ENCODE data around the gene RING1. TPM values are rescaled to one million over a fixed set of nuclear protein-coding genes. Genes with fewer than 3 reads are reported as not detected.

Gene RING1
- total and polyA plus RNA-seq, 2 experiments from 2014 or later: 12.7 to 35.8 TPM

GRCh38 chr6:33185190-33185589, 23.1 kb upstream of the RING1 start:
- H4K20me1 ChIP-seq (ENCODE audit: insufficient read depth): no peaks in the 10 kb centered on the region
- H3K4me2 ChIP-seq (ENCODE audit: unreplicated experiment): no peak overlapping the region
- in situ Hi-C loops (cut with MboI): no loop called here
- H3K79me2 ChIP-seq (ENCODE audit: insufficient read depth): no peaks in the 10 kb centered on the region
- 64 to 71% methylated on average over 8 to 9 of the region's 9 CpGs for WGBS, 2 experiments (ENCODE audit: low coverage in 1 of 2, low lambda C conversion rate in 2 of 2, missing lambda C conversion rate in 2 of 2)
- no peak overlapping the region for H3K4me3 ChIP-seq
- no peaks in the 10 kb centered on the region for H3K9me2 ChIP-seq (ENCODE audit: insufficient read depth)
- H3K27ac ChIP-seq: no peak overlapping the region
- H3K27me3 ChIP-seq (replicated peaks; ENCODE audit: insufficient read depth): no peaks in the 10 kb centered on the region
- no peak for TF ChIP-seq EZH2phosphoT487 (IDR thresholded peaks at IDR 0.05; ENCODE audit: insufficient read depth, low read depth)
- no peak for TF ChIP-seq EZH2 (IDR thresholded peaks at IDR 0.05; ENCODE audit: insufficient read depth, poor library complexity, severe bottlenecking)
- H3F3A ChIP-seq (ENCODE audit: insufficient read depth): no peaks in the 10 kb centered on the region
- no peak for DNase-seq
- no peaks in the 10 kb centered on the region for H3K4me1 ChIP-seq (ENCODE audit: insufficient read depth)
- no peaks in the 10 kb centered on the region for H3K36me3 ChIP-seq (ENCODE audit: low read depth)
- no peak overlapping the region for H2AFZ ChIP-seq
- H3K9ac ChIP-seq: no peak overlapping the region
- H3K9me3 ChIP-seq (ENCODE audit: low read depth): no peaks in the 10 kb centered on the region

DNA sequence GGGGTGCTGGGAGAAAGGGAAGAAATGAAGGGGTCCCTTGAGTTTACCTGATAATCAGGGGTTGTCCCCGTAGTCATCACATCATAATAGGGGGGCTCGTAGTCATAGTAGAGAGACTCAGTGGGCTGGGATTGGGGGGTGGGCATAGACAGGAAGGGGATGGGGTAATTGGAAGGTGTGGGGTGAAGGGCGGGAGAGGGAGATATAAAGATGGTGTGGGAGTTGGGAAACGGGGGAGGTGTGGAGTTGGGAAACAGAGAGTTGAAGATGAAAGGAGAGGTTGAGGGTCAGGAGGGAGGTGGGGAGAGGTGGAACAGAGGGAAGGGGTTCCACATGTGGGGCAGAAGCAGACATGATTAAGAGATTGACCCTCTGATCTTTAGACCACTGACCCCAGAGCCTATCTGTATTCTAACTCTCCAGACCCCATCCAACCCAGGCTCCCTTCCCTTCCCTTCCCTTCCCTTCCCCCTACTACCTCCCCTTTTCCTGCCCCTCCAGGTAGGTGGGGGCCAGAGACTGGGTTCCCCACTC, 22.6 kb upstream of the RING1 start:
- TF ChIP-seq EZH2phosphoT487 (IDR thresholded peaks at IDR 0.05; ENCODE audit: insufficient read depth, low read depth) (no peak), EZH2 (IDR thresholded peaks at IDR 0.05; ENCODE audit: insufficient read depth, poor library complexity, severe bottlenecking) (no peak)
- in situ Hi-C loops (cut with MboI): no loop called here
- Histone ChIP-seq H3K9ac (no peak overlapping the region), H3K27ac (no peak overlapping the region), H4K20me1 (ENCODE audit: insufficient read depth) (no peaks in the 10 kb centered on the region), H3K27me3 (replicated peaks; ENCODE audit: insufficient read depth) (0 out of 2 replicates have a peak, but pooled peaks cover under 1% of the 10 kb centered on the region), H2AFZ (no peak overlapping the region), H3K9me2 (ENCODE audit: insufficient read depth) (no peaks in the 10 kb centered on the region), H3K79me2 (ENCODE audit: insufficient read depth) (no peaks in the 10 kb centered on the region), H3K4me2 (ENCODE audit: unreplicated experiment) (no peak overlapping the region), H3K4me1 (ENCODE audit: insufficient read depth) (no peaks in the 10 kb centered on the region), H3F3A (ENCODE audit: insufficient read depth) (no peaks in the 10 kb centered on the region), H3K4me3 (no peak overlapping the region), H3K9me3 (ENCODE audit: low read depth) (no peaks in the 10 kb centered on the region), H3K36me3 (ENCODE audit: low read depth) (no peaks in the 10 kb centered on the region)
- 69% methylated on average over 4 of the region's 4 CpGs; no CpG with 5 or more reads in 1 of the 2 experiments for WGBS, 2 experiments (ENCODE audit: low coverage in 1 of 2, low lambda C conversion rate in 2 of 2, missing lambda C conversion rate in 2 of 2)
- DNase-seq: no peak

GRCh38 chr6:33187809-33188208, 20.5 kb upstream of the RING1 start:
- H3K9me3 ChIP-seq (ENCODE audit: low read depth): no peaks in the 10 kb centered on the region
- TF ChIP-seq EZH2 (IDR thresholded peaks at IDR 0.05; ENCODE audit: insufficient read depth, poor library complexity, severe bottlenecking): no peak
- TF ChIP-seq EZH2phosphoT487 (IDR thresholded peaks at IDR 0.05; ENCODE audit: insufficient read depth, low read depth): no peak
- no peak overlapping the region for H3K4me3 ChIP-seq
- no peak for DNase-seq
- no peaks in the 10 kb centered on the region for H3K36me3 ChIP-seq (ENCODE audit: low read depth)
- no peaks in the 10 kb centered on the region for H3K79me2 ChIP-seq (ENCODE audit: insufficient read depth)
- H3K4me1 ChIP-seq (ENCODE audit: insufficient read depth): no peaks in the 10 kb centered on the region
- no peaks in the 10 kb centered on the region for H4K20me1 ChIP-seq (ENCODE audit: insufficient read depth)
- H3K9me2 ChIP-seq (ENCODE audit: insufficient read depth): no peaks in the 10 kb centered on the region
- WGBS, 2 experiments (ENCODE audit: low coverage in 1 of 2, low lambda C conversion rate in 2 of 2, missing lambda C conversion rate in 2 of 2): 30 to 33% methylated on average over 1 of the region's 1 CpG
- no peaks in the 10 kb centered on the region for H3F3A ChIP-seq (ENCODE audit: insufficient read depth)
- in situ Hi-C loops (cut with MboI): no loop called here
- no peak overlapping the region for H3K9ac ChIP-seq
- H3K27ac ChIP-seq: no peak overlapping the region
- peaks cover 15% of the 10 kb centered on the region for H3K27me3 ChIP-seq (replicated peaks; ENCODE audit: insufficient read depth)
- no peak overlapping the region for H2AFZ ChIP-seq
- H3K4me2 ChIP-seq (ENCODE audit: unreplicated experiment): no peak overlapping the region

GRCh38 chr6:33189164-33189563, 19.1 kb upstream of the RING1 start:
- H2AFZ ChIP-seq: no peak overlapping the region
- H3K9ac ChIP-seq: no peak overlapping the region
- DNase-seq: no peak

More at GRCh38 chr6:33189164-33189563, 19.1 kb upstream of the RING1 start:
- Histone ChIP-seq H3K4me2 (ENCODE audit: unreplicated experiment) (no peak overlapping the region), H3K9me3 (ENCODE audit: low read depth) (no peaks in the 10 kb centered on the region), H3K4me3 (no peak overlapping the region), H3F3A (ENCODE audit: insufficient read depth) (0 out of 2 replicates have a peak, but pooled peaks cover 7% of the 10 kb centered on the region), H4K20me1 (ENCODE audit: insufficient read depth) (no peaks in the 10 kb centered on the region), H3K27ac (no peak overlapping the region), H3K4me1 (ENCODE audit: insufficient read depth) (no peaks in the 10 kb centered on the region), H3K79me2 (ENCODE audit: insufficient read depth) (no peaks in the 10 kb centered on the region), H3K36me3 (ENCODE audit: low read depth) (no peaks in the 10 kb centered on the region; the same call in 1 of the 2 replicates), H3K27me3 (replicated peaks; ENCODE audit: insufficient read depth) (peaks cover 15% of the 10 kb centered on the region), H3K9me2 (ENCODE audit: insufficient read depth) (no peaks in the 10 kb centered on the region)
- 68 to 69% methylated on average over 8 of the region's 8 CpGs for WGBS, 2 experiments (ENCODE audit: low coverage in 1 of 2, low lambda C conversion rate in 2 of 2, missing lambda C conversion rate in 2 of 2)
- in situ Hi-C loops (cut with MboI): no loop called here
- TF ChIP-seq EZH2phosphoT487 (IDR thresholded peaks at IDR 0.05; ENCODE audit: insufficient read depth, low read depth) (no peak), EZH2 (IDR thresholded peaks at IDR 0.05; ENCODE audit: insufficient read depth, poor library complexity, severe bottlenecking) (no peak)
